ENCODE data around the gene NAT8L.

DNA sequence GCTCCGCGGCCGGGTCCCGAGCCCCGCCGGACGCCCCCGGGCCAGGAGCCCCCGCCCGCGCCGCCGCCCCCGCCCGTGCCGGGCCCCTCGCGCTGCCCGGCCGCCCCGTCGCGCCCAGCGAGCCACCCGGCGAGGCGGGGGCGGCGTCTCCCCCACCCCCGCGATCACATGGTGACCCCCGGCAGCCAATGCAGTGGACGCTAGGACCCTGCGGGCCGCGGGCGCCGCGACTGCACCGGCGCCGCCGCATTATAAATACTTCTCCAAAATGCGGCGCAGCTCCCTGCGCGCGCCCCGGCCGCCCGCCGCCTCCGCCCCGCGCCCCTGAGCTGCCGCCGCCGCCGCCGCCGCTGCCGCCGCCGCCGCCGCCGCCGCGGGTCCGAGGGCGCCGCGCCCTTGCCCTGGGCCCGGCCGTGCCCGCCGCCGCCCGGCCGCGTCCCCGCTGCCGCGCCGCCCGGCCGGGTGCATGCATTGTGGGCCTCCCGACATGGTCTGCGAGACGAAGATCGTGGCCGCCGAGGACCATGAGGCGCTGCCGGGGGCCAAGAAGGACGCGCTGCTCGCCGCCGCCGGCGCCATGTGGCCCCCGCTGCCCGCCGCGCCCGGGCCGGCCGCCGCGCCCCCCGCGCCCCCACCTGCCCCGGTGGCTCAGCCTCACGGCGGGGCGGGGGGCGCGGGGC, at the start of gene NAT8L:
- TF ChIP-seq, protein P1, sequence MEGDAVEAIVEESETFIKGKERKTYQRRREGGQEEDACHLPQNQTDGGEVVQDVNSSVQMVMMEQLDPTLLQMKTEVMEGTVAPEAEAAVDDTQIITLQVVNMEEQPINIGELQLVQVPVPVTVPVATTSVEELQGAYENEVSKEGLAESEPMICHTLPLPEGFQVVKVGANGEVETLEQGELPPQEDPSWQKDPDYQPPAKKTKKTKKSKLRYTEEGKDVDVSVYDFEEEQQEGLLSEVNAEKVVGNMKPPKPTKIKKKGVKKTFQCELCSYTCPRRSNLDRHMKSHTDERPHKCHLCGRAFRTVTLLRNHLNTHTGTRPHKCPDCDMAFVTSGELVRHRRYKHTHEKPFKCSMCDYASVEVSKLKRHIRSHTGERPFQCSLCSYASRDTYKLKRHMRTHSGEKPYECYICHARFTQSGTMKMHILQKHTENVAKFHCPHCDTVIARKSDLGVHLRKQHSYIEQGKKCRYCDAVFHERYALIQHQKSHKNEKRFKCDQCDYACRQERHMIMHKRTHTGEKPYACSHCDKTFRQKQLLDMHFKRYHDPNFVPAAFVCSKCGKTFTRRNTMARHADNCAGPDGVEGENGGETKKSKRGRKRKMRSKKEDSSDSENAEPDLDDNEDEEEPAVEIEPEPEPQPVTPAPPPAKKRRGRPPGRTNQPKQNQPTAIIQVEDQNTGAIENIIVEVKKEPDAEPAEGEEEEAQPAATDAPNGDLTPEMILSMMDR (IDR thresholded peaks at IDR 0.05): no peak
- TF ChIP-seq POLR2A (IDR thresholded peaks at IDR 0.05): no peak
